Measurements from ENCODE around the gene ITIH4.

ITIH4 gene

DNA sequence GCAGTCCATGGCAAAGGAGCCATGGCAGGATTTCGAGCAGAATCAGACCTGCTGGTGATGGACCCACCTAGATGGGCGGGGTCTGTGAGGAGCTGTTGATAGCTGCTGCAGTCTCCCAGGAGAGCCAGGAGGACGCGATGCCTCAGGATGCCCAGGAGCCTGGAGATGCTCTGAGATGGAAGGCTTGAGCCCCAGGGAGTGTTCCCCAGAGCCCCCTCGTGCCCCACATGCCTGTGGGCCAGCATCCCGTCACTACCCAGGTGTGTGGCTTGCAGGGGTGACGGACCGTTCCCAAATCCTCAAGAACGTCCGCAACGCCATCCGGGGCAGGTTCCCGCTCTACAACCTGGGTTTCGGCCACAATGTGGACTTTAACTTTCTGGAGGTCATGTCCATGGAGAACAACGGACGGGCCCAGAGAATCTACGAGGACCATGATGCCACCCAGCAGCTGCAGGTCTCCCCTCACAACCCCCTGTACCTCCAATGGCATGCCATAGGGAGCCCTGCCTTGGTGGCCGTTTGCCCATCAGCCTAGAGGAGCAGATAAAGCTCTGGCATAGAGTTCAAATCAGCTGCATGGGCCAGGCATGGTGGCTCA, 46.4 kb downstream of the ITIH4 start:
- TF ChIP-seq GATA3 (IDR thresholded peaks at IDR 0.05; ENCODE audit: low read depth, low read length), result no peak

- TF ChIP-seq GATA2 (IDR thresholded peaks at IDR 0.05; ENCODE audit: low read depth, low read length) (no peak), GATA3 (IDR thresholded peaks at IDR 0.05; ENCODE audit: low read depth, low read length) (no peak)
Observed at GRCh38 chr3:52783211-52783555, 47.3 kb downstream of the ITIH4 start.

- TF ChIP-seq GATA2 (IDR thresholded peaks at IDR 0.05; ENCODE audit: low read depth, low read length) (no peak), GATA3 (IDR thresholded peaks at IDR 0.05; ENCODE audit: low read depth, low read length) (no peak)
Observed at GRCh38 chr3:52782412-52783210, 47.9 kb downstream of the ITIH4 start.

GRCh38 chr3:52781741-52782140, 48.7 kb downstream of the ITIH4 start:
- no peak for TF ChIP-seq GATA2 (IDR thresholded peaks at IDR 0.05; ENCODE audit: low read depth, low read length)
- no peak for TF ChIP-seq GATA3 (IDR thresholded peaks at IDR 0.05; ENCODE audit: low read depth, low read length)

DNA sequence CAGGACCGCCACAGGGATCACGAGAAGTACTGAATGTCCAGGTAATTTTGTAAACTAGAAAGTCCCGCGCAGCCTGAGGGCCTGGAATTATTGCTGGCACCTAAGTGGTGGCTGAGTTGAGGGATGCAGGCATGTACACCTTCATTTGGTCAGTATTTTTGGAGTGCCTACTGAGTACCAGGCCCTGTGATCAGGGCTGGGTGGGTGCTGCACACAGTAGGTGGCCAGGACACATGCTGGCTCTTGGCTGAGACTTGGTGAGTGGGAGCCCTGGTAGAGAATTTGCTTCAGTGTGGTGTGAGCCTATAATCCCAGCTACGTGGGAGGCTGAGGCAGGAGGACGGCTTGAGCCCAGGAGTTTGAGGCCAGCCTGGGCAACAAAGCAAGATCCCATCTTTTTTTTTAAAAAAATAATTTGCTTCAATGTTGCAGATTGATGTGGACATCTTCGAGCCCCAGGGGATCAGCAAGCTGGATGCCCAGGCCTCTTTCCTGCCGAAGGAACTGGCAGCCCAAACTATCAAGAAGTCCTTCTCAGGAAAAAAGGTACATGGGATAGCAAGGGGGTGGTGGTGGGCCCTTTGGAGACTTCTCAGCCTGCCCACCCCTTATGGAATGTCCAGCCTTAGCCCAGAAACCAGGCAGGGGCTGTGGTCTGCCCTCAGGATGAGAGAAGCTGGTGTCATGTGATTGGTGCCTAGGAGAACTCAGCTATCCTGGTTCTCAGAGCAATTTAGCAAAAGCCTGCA, 50.5 kb downstream of the ITIH4 start:
- no peak for TF ChIP-seq GATA3 (IDR thresholded peaks at IDR 0.05; ENCODE audit: low read depth, low read length)
- no peak for TF ChIP-seq GATA2 (IDR thresholded peaks at IDR 0.05; ENCODE audit: low read depth, low read length)

GRCh38 chr3:52779011-52779836, 51.2 kb downstream of the ITIH4 start:
- TF ChIP-seq GATA3 (IDR thresholded peaks at IDR 0.05; ENCODE audit: low read depth, low read length), result no peak
- TF ChIP-seq GATA2 (IDR thresholded peaks at IDR 0.05; ENCODE audit: low read depth, low read length), result no peak

- TF ChIP-seq GATA2 (IDR thresholded peaks at IDR 0.05; ENCODE audit: low read depth, low read length), result no peak
- no peak for TF ChIP-seq GATA3 (IDR thresholded peaks at IDR 0.05; ENCODE audit: low read depth, low read length)
Observed at GRCh38 chr3:52777959-52778805, 52.3 kb downstream of the ITIH4 start.

DNA sequence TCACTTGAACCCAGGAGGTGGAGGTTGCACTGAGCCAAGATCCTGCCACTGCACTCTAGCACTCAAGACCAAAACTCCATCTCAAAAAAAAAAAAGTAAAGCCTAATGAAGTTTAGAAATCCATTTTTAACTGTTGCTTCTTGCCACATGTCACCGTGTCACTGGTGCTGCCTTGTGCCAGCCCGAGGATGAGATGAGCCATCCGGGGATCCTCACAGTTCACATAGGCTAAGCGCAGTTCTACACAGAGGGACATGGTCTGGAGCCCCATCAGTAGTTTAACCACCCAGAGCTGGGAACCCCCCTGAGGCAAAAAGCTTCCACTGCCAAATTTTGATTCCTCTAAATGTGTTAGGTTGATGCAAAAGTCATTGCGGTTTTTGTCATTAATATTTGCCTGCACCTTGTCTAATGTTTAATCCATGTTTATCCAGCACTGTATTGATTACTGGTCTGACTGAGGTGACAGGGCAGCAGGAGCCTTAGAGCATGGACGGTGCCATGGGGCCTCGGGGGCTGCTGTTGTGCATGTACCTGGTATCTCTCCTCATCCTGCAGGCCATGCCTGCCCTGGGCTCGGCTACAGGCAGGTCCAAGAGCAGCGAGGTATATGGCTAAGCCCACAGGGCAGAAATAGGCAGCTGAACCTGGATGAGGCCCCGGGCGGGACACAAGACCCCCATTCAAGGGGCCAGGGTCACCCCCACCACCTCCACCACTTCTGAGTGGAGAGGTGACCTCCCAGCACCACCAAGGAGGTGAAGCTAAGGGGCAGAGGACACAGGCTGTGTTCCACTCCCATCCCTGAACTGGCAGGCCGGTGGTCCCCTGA, 53.1 kb downstream of the ITIH4 start, which contains the start of gene ITIH1:
Gene ITIH1 (plus strand): TSS at position 473 of the 832 bp plus-strand sequence. CDS start 17 bp downstream, at position 490.
- TF ChIP-seq GATA2 (IDR thresholded peaks at IDR 0.05; ENCODE audit: low read depth, low read length) (no peak), GATA3 (IDR thresholded peaks at IDR 0.05; ENCODE audit: low read depth, low read length) (no peak)

DNA sequence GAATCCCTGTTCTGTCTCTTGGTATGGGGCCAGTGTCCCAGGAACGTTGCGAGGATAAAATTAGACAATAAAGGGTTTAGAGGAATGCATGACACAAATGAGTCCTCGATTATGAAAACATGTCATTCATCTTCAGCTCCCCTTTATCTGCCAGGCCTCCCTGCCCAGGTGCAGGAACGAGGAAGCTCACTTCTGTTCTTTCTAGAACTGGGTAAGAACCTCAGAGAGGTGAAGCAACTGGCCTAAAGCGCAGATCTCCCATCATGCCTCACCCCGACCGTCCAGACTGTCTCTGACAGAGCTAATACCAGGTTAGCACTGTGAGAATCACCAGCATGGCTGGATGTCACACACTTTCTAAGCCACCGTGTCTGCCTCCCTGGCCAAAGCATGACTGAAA, 54.6 kb downstream of the ITIH4 start:
- TF ChIP-seq GATA2 (IDR thresholded peaks at IDR 0.05; ENCODE audit: low read depth, low read length), result no peak
- TF ChIP-seq GATA3 (IDR thresholded peaks at IDR 0.05; ENCODE audit: low read depth, low read length), result no peak

DNA sequence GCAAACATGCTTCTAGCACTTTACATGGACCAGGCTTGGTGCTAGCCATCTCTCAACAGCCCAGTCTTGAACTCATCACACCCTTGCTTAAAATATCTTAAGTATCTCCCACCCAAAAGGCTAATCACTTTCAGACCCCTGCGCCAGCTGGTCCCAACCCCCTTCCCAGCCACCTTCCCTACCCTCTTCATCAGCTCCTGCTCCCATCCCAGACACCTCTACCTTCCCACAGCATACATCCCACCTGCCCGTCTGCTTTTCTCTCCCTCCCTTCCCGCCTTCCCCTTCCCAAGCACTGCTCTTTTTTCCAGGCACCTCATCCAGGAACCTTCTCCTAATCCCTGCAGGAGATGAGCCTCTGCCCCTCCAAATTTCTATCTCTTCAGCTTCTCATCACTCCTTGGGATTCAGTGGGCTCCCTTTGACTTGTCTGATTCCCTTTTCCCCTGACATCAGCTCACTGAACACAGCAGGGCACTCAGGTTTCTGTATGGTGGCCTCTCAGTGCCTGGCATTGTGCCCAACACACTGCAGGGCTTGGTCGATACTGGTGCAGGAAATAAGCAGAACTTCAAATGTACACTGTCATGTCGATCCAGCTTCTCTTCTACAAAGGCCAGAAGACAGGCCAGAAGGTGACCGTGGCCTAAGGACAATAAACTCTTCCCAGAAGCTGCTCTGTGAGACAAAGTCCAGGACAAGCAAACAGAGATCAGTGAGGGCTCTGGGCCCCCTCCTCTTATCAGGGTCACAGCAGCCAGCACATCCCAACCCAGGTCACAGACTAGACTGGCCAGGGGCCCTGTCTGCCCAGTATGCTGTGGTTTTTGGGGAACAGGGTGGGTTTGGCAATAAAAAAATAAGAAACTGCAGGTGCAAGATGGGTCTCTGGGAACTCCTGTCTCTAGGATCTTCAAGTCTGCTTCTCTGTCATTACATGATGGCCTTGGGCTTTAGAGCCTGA, 55.3 kb downstream of the ITIH4 start:
- no peak for TF ChIP-seq GATA2 (IDR thresholded peaks at IDR 0.05; ENCODE audit: low read depth, low read length)
- TF ChIP-seq GATA3 (IDR thresholded peaks at IDR 0.05; ENCODE audit: low read depth, low read length), result no peak

- TF ChIP-seq GATA3 (IDR thresholded peaks at IDR 0.05; ENCODE audit: low read depth, low read length) (no peak), GATA2 (IDR thresholded peaks at IDR 0.05; ENCODE audit: low read depth, low read length) (no peak)
Observed at GRCh38 chr3:52774066-52774713, 56.3 kb downstream of the ITIH4 start.

Data from SH-SY5Y (cell line).